ENCODE measurements around the gene CMTM2.

DNA sequence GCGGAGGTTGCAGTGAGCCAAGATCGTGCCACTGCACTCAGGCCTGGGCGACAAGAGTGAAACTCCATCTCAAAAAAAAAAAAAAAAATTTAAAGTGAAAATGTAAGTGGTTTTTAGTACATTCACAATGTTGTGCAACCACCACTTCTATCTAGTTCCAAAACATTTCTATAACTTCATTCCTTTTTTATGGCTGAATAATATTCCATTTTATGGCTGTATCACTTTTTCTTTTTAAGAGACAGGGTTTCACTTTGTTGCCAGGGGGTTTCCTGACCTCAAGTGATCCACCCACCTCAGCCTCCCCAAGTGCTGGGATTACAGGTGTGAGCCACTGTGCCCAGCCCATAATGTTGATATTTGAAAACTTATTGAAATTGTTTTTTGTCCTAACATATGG, 13.6 kb downstream of the CMTM2 start:
- TF ChIP-seq EZH2 (IDR thresholded peaks at IDR 0.05; ENCODE audit: insufficient read depth, low read length), result no peak
- TF ChIP-seq, protein P1, sequence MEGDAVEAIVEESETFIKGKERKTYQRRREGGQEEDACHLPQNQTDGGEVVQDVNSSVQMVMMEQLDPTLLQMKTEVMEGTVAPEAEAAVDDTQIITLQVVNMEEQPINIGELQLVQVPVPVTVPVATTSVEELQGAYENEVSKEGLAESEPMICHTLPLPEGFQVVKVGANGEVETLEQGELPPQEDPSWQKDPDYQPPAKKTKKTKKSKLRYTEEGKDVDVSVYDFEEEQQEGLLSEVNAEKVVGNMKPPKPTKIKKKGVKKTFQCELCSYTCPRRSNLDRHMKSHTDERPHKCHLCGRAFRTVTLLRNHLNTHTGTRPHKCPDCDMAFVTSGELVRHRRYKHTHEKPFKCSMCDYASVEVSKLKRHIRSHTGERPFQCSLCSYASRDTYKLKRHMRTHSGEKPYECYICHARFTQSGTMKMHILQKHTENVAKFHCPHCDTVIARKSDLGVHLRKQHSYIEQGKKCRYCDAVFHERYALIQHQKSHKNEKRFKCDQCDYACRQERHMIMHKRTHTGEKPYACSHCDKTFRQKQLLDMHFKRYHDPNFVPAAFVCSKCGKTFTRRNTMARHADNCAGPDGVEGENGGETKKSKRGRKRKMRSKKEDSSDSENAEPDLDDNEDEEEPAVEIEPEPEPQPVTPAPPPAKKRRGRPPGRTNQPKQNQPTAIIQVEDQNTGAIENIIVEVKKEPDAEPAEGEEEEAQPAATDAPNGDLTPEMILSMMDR (IDR thresholded peaks at IDR 0.05; ENCODE audit: insufficient read depth, low read depth, low read length), result no peak
